Lower leg skin (tissue), 3 donors: ENCODE data around the gene ZHX3.

ENCODE experiments used
- POLR2A ChIP-seq, 2 donors: fragments of 450-650 bp; IDR thresholded peaks; one replicate each; pipeline ENCODE4 v1.6.1; 2016 to 2017; ENCODE audit warnings: antibody characterized with exemption in 2 of 2, mild to moderate bottlenecking in 1 of 2, moderate library complexity in 1 of 2
- TF ChIP-seq, protein P1 (sequence below), 3 donors: fragments of 450-650 bp; IDR thresholded peaks; one replicate each; pipeline ENCODE4 v1.5.1; 2016; ENCODE audit warnings: antibody characterized with exemption in 3 of 3, mild to moderate bottlenecking in 3 of 3, moderate library complexity in 2 of 3

DNA sequence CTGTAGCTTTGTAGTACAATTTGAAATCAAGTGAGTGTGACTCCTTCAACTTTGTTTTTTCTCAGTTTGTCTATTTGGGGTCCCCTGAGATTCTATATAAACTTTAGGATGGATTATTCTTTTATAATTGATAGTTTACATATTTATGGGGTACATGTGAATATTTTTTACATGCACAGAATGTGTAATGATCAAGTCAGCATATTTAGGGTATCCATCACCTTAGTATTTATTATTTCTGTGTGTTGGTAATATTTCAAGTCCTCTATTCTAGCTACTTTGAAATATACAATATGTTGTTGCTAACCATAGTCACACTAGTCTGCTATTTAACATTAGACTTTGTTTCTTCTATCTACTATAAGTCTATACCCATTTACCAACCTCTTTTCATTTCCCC is 129.9 kb downstream of the ZHX3 start:
- TF ChIP-seq, protein P1, sequence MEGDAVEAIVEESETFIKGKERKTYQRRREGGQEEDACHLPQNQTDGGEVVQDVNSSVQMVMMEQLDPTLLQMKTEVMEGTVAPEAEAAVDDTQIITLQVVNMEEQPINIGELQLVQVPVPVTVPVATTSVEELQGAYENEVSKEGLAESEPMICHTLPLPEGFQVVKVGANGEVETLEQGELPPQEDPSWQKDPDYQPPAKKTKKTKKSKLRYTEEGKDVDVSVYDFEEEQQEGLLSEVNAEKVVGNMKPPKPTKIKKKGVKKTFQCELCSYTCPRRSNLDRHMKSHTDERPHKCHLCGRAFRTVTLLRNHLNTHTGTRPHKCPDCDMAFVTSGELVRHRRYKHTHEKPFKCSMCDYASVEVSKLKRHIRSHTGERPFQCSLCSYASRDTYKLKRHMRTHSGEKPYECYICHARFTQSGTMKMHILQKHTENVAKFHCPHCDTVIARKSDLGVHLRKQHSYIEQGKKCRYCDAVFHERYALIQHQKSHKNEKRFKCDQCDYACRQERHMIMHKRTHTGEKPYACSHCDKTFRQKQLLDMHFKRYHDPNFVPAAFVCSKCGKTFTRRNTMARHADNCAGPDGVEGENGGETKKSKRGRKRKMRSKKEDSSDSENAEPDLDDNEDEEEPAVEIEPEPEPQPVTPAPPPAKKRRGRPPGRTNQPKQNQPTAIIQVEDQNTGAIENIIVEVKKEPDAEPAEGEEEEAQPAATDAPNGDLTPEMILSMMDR (IDR thresholded peaks at IDR 0.05) = no peak
- TF ChIP-seq POLR2A (IDR thresholded peaks at IDR 0.05) = no peak
